Hippocampal formation (tissue), 2 donors: ENCODE results near the gene RAB11FIP3.
A peak's percentile ranks its signal among the peaks of the same experiment; 100 is the strongest.
"Not testable (repeated sequence)": the region's sequence is repeated elsewhere in the genome, so short reads cannot be mapped to it uniquely, and the experiment has no call there.

Experiments used
- DNase-seq, 2 donors: peaks; one replicate each; lab custom pipeline; 2025; lab: John Stamatoyannopoulos, UW

The RAB11FIP3 gene, protein sequence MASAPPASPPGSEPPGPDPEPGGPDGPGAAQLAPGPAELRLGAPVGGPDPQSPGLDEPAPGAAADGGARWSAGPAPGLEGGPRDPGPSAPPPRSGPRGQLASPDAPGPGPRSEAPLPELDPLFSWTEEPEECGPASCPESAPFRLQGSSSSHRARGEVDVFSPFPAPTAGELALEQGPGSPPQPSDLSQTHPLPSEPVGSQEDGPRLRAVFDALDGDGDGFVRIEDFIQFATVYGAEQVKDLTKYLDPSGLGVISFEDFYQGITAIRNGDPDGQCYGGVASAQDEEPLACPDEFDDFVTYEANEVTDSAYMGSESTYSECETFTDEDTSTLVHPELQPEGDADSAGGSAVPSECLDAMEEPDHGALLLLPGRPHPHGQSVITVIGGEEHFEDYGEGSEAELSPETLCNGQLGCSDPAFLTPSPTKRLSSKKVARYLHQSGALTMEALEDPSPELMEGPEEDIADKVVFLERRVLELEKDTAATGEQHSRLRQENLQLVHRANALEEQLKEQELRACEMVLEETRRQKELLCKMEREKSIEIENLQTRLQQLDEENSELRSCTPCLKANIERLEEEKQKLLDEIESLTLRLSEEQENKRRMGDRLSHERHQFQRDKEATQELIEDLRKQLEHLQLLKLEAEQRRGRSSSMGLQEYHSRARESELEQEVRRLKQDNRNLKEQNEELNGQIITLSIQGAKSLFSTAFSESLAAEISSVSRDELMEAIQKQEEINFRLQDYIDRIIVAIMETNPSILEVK

GRCh38 chr16:425082-425718 lies at the start of gene RAB11FIP3:
Gene RAB11FIP3 (plus strand): TSS chr16:425649. CDS start chr16:426007, 358 bp downstream.
- peak; percentile 80 to 92 for DNase-seq

DNA sequence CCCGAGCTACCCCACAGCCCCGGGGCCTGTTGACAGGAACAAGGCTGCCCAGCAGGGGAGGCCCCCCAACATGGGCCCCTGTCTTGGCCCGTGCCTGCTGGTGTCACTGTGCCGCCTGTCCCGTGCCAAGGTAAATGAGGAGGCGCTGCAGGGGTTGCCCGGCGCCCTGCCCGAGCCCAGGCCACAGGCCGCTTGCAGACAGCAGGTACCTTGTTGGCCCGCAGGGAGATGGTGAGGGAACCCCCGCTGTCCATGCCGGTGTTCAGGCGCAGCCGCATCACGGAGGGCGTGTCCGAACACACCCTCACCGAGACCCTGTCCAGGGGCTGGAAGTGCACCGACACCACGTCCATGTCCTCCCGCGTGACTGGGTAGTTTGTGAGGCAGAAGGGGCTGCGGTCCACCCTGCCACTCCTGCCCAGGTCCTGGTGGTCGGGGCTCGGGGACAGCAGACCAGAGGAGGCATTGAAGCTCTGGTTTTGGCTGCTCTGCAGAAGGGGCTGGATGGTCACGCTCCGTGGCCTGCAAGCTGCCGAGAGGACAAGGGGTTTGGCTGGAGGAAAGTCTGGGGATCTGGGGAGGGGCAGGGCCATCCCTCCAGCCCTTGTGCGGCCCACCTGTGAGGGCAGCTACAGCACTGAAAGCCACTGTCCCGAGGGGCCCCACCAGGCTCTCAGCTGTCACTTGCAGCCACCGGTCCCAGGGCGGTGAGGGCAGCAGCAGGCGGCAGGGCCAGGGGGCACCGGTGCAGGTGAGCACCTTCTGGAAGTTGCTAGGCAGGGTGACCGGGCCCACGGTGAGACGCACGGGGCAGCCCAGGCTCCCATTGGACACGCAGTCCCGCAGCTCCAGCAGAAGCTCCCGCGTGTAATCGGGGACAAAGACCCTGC lies 49.3 kb upstream of the RAB11FIP3 start:
- DNase-seq = no peak

DNA sequence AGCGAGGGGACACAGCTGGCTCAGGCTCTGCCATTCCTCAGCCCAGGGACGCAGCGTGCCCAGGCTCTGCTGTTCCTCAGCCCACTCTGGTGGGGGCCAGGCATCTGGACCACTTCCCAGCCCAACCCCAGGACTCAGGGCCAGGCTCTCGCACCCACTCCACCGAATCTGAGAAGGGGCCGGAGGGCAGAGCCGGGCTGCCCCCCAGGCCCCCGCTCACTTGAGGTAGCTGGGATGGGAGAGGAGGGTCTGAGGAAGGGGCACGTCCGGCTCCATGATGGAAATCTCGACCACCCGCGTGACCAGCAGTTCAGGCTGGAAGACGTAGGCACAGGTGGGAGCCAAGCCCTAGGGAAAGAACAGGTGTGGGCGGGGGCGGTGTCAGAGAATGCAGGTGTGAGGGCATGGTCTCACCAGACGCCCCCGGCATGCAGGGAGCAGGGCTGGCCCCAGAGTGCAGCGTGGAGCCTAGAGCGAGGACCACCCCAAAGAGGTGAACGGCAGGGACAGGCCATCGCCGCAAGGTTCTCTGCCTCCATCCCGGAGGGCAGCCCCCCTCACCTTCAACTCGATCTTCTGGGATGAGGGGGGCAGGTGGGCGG lies 48.5 kb upstream of the RAB11FIP3 start:
- DNase-seq = no peak

- DNase-seq = no peak
These were observed 48.0 kb upstream of the RAB11FIP3 start for GRCh38 chr16:377419-377951.

- DNase-seq = not testable (repeated sequence)
These were observed 47.2 kb upstream of the RAB11FIP3 start for GRCh38 chr16:378113-378820.

GRCh38 chr16:378821-379182 lies 46.6 kb upstream of the RAB11FIP3 start:
- no peak for DNase-seq

- no peak for DNase-seq
These were observed 46.1 kb upstream of the RAB11FIP3 start for GRCh38 chr16:379183-379960.

DNA sequence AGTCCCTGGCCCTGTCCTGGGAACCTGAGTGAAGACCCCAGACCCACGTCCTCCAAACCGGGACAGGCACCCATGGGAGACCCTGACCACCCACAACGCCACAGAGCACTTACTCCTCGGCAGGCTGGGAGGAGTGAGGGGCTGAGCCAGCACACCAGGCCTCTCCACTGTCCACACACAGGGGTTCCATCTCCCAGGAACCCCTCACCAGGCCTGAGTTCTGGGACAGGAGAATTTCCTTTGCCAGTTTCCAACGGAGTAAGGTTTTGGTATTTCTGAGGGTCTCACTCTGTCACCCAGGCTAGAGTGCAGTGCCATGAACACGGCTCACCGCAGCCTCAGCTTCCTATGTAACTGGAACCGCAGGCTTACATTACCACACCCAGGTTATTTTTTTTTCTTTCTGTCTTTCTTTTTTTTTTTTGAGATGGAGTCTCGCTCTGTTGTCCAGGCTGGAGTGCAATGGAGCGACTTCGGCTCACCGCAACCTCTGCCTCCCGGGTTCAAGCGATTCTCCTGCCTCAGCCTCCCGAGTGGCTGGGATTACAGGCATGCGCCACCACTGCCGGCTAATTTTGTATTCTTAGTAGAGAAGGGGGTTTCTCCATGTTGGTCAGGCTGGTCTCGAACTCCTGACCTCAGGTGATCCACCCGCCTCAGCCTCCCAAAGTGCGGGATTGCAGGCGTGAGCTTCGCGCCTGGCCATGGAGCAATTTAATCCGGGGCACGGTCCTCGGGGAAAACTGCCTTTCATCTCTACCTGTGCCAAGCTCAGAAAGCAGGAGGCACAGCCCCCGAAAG lies 45.3 kb upstream of the RAB11FIP3 start:
- DNase-seq = no peak

DNA sequence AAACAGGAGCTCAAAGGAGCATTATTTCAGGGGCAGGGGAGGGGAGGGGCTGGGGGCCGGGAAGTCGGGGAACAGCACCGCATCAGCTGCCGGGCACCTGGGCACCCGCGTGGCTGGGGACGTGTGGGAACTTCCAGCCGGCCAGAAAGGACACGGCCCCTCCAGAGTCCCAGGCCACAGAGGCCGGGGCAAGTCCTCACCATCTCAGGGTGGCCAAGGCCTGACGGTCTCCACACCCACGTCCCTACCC lies 44.8 kb upstream of the RAB11FIP3 start:
- no peak for DNase-seq

GRCh38 chr16:381012-381788 lies 44.2 kb upstream of the RAB11FIP3 start:
- no peak for DNase-seq

GRCh38 chr16:381789-382717 lies 43.4 kb upstream of the RAB11FIP3 start, which contains the start of gene PGAP6:
Gene PGAP6 (minus strand): TSS chr16:381978. CDS start chr16:381821, 157 bp downstream.
- peak; percentile 52 to 69 for DNase-seq

DNA sequence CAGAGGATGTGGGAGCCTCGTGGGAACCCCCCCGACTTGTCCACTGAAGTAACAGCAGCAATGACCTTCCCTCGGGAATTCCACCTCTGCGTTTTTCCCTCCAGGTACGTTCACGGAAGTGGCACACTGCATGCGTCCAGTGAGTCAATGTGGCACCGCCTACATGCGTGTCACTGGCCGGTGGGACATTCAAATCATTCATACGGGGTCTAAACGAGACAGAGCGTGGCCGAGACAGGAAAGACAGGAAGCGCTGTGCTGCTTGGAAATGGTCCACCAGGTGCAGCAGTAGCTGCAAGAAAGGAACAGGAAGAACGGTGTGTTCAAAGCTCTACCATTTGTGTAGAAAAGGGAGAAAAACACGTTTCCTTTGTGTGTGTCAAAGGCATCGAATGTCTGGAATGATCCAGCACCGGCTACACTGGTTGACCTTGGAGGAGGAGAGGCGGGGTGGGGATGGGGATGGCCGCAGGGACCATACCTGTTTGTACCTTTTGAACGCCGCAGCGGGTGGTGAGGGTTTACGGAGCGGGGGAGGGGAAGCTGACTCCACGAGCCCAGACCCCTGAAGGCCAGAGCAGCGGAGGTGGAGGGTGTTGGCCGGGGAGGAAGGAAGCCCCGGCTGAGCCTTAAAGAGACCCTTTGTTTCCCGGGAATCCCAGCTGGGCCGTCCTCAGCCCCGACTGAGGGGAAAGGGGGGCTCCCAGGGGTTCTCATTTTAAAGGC lies 42.0 kb upstream of the RAB11FIP3 start:
- DNase-seq = no peak

DNA sequence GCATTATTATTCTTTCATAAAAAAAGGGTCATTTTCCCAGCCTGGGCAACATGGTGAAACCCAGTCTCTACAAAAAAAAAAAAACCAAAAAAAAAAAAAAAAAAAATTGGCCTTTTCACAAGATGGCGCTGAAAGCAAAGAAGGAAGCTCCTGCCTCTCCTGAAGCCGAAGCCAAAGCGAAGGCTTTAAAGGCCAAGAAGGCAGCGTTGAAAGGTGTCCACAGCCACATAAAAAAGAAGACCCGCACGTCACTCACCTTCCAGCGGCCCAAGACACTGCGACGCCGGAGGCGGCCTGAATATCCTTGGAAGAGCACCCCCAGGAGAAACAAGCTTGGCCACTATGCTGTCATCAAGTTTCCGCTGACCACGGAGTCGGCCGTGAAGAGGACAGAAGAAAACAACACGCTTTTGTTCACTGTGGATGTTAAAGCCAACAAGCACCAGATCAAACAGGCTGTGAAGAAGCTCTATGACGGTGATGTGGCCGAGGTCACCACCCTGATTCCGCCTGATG lies 38.8 kb upstream of the RAB11FIP3 start:
- peak; percentile 23 to 45 for DNase-seq

GRCh38 chr16:387761-388666 lies 37.4 kb upstream of the RAB11FIP3 start:
- DNase-seq = not testable (repeated sequence)

GRCh38 chr16:389352-389751 lies 36.1 kb upstream of the RAB11FIP3 start:
- DNase-seq = no peak
